AG04449 (cell line): ENCODE results near the gene SYPL2.
"Not testable (repeated sequence)": the region's sequence is repeated elsewhere in the genome, so short reads cannot be mapped to it uniquely, and the experiment has no call there.

ENCODE experiments used
- CTCF ChIA-PET: fragments of 350-600 bp; formaldehyde crosslinking; extraction: SDS; loops from one replicate; lab custom pipeline; 2021; ENCODE audit warnings: antibody characterized with exemption; lab: Yijun Ruan, JAX
- POLR2A ChIA-PET: fragments of 400-600, 350-600 bp; formaldehyde crosslinking; extraction: SDS; loops from one replicate; lab custom pipeline; 2020; ENCODE audit warnings: antibody characterized with exemption, inconsistent platforms; lab: Yijun Ruan, JAX
- DNase-seq: peaks from one replicate; pipeline ENCODE4 v3.0.0-alpha.2; 2010; ENCODE audit warnings: low read depth, low spot score
- H3K4me3 ChIP-seq: 2 replicates; pipeline ENCODE4 v1.5.1; 2011; ENCODE audit warnings: low read depth, mild to moderate bottlenecking, control low read depth, low read length
- TF ChIP-seq, protein P1 (sequence below): IDR thresholded peaks from one replicate; pipeline ENCODE4 v1.5.1; 2011; ENCODE audit warnings: mild to moderate bottlenecking, moderate library complexity, low read length, control low read depth, inconsistent platforms; ENCODE audit not compliant: insufficient read depth; ENCODE audit errors: missing control alignments

SYPL2 gene

DNA sequence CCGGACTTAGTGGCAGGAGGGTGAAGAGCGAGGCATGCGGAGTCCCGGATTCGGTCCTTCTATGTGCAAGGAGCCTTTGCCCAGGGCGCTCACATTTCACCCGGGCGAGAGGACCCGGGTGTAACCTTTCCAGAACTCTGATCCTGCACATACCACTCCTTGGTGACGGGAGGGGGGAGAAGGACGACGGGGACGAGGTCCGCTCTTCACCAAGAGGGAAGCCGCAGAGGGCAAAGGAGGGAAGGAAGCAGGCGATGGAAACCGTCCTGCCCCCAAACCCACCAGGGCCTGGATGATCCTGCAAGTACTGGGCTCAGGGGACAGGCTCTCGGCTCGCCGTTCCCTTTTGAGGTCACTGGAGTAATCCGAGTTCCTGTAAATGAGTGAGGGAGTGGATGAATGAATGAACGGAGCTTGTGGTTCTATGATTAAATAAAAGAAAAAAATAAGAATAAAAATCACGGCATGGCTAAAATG is 993 bp downstream of the SYPL2 start:
- DNase-seq: no peak
- H3K4me3 ChIP-seq: peak overlapping the region; percentile 6; the same call in 1 of the 2 replicates
- ChIA-PET POLR2A (no interaction called here), CTCF (interaction anchor here (1.3 to 2.9 kb wide), 4 partner anchors 12 to 203 kb away, joined by 3 to 8 read pairs (median 6); partner anchors contain the start of gene ATXN7L2)
- TF ChIP-seq, protein P1, sequence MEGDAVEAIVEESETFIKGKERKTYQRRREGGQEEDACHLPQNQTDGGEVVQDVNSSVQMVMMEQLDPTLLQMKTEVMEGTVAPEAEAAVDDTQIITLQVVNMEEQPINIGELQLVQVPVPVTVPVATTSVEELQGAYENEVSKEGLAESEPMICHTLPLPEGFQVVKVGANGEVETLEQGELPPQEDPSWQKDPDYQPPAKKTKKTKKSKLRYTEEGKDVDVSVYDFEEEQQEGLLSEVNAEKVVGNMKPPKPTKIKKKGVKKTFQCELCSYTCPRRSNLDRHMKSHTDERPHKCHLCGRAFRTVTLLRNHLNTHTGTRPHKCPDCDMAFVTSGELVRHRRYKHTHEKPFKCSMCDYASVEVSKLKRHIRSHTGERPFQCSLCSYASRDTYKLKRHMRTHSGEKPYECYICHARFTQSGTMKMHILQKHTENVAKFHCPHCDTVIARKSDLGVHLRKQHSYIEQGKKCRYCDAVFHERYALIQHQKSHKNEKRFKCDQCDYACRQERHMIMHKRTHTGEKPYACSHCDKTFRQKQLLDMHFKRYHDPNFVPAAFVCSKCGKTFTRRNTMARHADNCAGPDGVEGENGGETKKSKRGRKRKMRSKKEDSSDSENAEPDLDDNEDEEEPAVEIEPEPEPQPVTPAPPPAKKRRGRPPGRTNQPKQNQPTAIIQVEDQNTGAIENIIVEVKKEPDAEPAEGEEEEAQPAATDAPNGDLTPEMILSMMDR: no peak

DNA sequence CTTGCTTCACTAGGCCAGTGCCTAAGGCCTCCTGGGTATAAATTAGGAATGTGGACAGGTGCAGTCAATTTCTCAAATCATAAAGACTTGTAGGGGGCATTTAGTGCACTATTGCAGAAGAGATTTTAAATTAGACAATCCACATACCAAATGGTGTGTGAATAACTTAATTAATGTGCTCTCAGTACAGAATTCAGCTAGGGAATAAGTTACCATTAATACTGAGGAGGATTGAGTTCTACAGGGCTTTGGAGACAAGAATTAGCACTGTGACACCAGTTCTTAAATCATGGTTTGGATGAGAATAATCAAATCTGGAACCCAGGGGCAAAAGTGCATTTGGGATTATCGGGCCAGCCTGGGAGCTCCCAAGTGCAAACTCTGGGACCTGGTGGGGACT is 1.7 kb downstream of the SYPL2 start:
- DNase-seq: no peak
- ChIA-PET POLR2A (no interaction called here), CTCF (interaction anchor here (0.6 to 3.2 kb wide), 8 partner anchors 11 to 204 kb away, joined by 3 to 20 read pairs (median 6); partner anchors contain the start of genes ATXN7L2 and CYB561D1)
- no peak overlapping the region for H3K4me3 ChIP-seq
- TF ChIP-seq, protein P1: no peak

DNA sequence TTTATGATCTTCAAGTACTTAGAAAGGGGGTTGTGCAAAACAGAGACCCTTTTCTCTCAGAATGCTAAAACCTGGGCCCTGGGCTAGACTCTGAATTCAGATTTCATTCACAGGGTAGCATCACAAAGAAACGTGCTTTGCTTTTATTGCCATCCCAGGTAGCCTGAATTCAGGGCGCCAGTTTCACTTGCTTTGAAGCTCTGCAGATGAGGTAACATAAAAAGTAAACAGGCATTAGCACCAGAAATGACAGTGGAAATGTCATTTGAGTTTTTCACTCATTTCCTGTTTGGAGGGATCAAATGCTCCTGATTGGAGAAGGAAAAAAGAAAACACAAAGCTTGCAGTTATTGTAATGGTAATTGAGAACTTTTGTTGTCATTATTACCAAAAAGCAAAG is 2.6 kb downstream of the SYPL2 start:
- ChIA-PET POLR2A (no interaction called here), CTCF (interaction anchor here (0.8 to 3.2 kb wide), 8 partner anchors 11 to 64 kb away, joined by 3 to 20 read pairs (median 6); partner anchors contain the start of genes ATXN7L2 and CYB561D1)
- TF ChIP-seq, protein P1: no peak
- no peak for DNase-seq
- no peak overlapping the region for H3K4me3 ChIP-seq

DNA sequence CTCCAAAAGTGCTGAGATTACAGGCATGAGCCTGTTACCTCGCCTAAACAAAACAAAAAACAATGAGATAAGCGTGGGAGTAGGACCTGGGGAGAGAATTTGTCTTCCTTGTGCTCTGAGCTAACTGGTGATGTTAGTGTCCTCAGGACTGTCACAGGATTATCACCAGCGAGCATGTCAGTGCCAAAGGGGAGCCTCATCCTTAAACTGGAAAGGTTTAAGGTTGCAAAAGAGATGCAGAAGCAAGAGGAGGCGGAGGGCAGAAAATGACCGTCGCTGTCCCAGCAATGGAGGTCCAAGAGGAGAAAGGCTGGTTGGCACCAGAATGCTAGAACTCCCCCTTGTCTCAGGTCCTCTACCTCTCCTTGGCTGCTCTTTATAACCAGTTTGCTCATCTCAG is 3.9 kb downstream of the SYPL2 start:
- CTCF ChIA-PET: interaction anchor here (2.0 to 3.2 kb wide), 2 partner anchors 21 to 23 kb away, joined by 10 to 20 read pairs; partner anchors contain the start of gene CYB561D1
- DNase-seq: no peak
- H3K4me3 ChIP-seq: no peak overlapping the region
- POLR2A ChIA-PET: no interaction called here
- TF ChIP-seq, protein P1: no peak

DNA sequence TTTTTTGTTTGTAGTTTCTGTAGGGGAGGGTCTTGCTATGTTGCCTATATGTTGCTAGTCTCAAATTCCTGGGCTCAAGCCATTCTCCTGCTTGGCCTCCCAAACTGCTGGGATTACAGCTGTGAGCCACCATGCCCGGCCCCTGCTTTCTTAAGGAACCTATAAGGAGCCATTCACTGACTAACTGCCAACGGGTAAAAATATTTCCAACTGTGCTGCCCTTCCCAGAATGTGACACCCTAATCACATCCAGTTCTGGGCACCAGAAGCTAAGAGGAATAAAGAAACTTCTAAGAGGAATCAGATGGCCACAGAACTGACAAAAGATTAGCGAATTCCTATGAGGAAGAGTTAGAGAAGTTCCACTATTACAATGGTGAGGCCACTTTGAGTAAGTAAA is 6.4 kb downstream of the SYPL2 start:
- DNase-seq: no peak
- no peak overlapping the region for H3K4me3 ChIP-seq
- POLR2A ChIA-PET: no interaction called here
- CTCF ChIA-PET: interaction anchor here (0.9 kb wide), 1 partner anchor 21 kb away, joined by 4 read pairs; no protein-coding TSS in a partner anchor
- TF ChIP-seq, protein P1: no peak

DNA sequence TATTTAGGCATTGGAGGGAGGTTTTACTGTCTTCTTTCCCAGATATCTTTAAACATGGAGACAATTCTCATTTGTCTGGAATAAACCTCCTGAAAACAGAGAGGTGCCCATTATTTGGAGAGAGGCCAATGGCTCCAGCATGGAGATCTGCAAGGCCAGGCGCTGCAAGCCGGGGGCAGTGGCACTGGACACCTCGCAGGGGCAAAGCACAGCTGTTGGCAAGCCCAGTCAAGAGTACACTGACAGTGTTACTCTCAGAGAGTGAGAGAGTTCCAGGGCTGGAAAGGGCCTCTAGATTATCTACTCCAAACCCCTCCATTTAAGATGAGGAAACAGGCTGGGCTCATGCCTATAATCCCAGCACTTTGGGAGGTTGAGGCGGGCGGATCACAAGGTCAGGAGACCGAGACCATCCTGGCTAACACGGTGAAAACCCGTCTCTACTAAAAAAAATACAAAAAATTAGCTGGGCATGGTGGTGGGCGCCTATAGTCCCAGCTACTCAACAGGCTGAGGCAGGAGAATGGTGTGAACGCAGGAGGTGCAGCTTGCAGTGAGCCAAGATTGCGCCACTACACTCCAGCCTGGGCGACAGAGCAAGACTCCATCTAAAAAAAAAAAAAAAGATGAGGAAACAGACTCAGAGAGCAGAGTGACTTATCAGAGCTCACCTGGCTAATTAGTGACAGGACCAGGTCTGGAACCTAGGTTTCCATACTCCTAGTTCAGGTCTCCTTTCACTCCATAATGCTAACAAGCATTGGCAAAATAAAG is 7.1 kb downstream of the SYPL2 start:
- H3K4me3 ChIP-seq, DNase-seq, POLR2A ChIA-PET: not testable (repeated sequence)
- CTCF ChIA-PET: interaction anchor here (0.8 to 3.2 kb wide), 5 partner anchors 10 to 59 kb away, joined by 3 to 17 read pairs (median 4); partner anchors contain the start of genes ATXN7L2 and CYB561D1
